T1000 (cell line): ENCODE measurements around the gene TNFRSF6B.
"Not testable (repeated sequence)": the region's sequence is repeated elsewhere in the genome, so short reads cannot be mapped to it uniquely, and the experiment has no call there.

Experiments
- DNase-seq: peaks from one replicate; lab custom pipeline; 2025; ENCODE audit warnings: mixed read lengths; lab: John Stamatoyannopoulos, UW

TNFRSF6B gene

DNA sequence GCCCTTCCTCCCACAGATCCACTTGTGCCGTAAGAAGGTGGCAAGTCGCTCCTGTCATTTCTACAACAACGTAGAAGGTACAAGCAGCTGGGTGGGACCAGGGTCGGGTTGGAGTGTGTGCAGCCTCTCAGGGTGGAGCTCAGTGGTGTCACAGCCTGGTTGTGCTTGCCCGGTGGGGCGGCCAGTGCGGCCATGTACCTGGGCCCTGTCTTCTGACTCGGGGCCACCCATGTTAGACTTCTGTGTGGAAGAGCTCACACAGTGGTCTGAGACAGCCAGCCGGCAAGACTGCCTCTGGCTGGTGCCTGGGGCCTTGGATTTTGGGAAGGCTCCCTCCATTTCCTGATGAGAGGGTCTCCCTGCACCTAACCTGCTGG is 33.7 kb upstream of the TNFRSF6B start:
- DNase-seq = no peak

GRCh38 chr20:63663332-63664066 is 33.0 kb upstream of the TNFRSF6B start:
- DNase-seq = no peak

DNA sequence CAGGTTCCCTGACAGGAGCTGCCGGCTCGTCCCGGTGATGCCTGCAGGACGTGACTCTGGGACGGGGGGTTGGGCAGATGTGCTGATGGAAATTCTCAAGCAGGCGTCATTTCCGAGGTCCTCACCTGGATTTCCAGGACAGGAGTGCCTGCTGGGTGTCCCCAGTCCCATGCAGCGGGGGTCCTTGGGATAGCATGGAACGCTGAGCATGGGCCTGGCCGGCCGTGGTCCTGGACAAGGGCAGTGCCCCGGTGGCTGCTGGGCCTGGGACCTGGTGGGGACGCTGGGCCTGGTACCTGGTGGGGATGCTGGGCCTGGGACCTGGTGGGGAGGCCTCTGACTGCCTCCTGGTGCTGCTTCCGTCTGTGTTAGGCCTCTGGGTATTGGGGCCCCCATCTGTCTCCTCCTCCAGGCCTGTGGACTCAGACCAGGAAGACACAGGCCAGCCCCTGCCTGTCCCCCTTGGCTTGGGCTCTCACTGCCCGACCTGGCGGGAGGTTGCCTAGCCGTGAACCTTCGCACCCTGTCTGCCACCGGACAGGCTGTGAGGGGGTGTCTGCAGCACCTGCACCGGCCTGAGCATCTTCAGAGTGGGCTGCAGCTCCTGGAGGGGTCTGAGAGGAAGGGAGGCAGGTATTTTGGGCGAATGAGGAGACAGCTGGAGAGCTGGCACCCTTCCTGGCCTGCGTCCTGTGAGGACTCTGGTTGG is 32.2 kb upstream of the TNFRSF6B start:
- no peak for DNase-seq

DNA sequence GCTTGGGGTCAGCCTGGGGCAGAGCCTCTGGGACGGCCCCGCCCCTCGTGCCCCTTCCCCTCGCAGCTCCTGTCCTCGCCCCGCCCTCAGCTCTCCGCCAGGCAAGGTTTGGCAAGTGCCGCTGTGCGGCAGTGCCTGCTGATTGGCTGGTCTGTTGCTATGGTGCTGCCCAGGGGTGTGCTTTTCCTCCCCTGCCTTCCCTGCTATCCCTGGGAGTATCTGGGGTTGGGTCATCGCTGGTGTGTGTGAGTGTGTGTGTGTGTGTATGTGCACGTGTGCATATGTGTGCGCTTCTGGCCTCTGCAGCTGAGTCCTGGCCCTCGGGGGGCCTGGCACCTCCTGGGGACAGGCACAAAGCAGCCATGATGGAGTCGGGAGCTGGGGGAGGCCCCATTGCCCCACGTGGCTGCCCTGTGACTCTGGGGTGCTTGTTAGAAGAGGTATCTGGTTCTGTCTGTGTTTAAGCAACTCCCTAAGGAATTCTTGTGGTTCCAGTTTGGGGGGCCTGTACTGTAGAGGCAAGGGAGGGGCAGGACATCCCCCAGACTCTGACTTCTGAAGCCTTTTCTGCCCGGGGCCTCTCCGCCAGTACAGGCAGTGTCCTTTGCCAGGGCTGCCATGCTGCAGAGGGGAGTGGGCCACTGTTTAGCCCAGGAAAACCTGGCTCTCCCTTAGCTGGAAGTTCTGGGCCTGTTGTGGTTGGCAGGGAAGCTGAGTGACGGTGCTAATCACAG is 31.4 kb upstream of the TNFRSF6B start:
- DNase-seq = no peak

- DNase-seq = no peak
These were observed 30.7 kb upstream of the TNFRSF6B start for GRCh38 chr20:63665708-63666107.

- no peak for DNase-seq
These were observed 28.6 kb upstream of the TNFRSF6B start for GRCh38 chr20:63667858-63668257.

- no peak for DNase-seq
These were observed 28.1 kb upstream of the TNFRSF6B start for GRCh38 chr20:63668351-63668750.

GRCh38 chr20:63671695-63672094 is 24.8 kb upstream of the TNFRSF6B start:
- DNase-seq = not testable (repeated sequence)

DNA sequence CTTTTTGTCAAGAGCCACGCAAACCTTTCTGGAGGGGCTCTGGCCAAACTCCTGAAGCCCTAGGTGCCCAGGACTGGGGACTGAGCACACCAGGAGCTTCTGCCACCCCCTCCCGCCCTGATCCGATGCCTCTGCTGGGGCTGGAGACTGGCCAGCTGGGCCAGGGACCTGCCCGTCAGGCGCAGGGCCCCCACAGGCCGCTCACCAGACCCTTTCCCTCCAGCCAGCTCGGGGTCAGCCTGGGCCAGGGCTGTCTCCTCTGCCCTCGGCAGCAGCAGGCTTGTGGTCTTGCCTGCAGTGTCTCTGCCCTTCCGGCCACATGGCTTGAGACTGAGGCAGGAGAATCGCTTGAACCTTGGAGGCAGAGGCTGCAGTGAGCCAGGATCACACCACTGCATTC is 23.8 kb upstream of the TNFRSF6B start:
- DNase-seq = no peak

DNA sequence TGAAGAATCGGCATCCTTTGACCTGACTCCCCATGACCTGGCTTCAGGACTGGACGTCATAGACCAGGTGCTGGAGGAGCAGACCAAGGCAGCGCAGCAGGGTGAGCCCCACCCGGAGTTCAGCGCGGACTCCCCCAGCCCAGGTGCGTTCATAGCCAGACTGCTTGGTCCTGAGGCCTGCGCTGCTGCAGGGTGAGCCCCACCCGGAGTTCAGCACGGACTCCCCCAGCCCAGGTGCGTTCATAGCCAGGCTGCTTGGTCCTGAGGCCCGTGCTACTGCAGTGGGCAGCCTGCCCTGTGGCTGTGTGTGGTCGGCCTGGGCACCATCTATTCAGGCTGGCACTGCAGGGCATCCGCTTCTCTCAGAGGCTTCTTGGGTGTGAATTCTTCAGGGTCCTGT is 22.5 kb upstream of the TNFRSF6B start:
- DNase-seq = no peak

DNA sequence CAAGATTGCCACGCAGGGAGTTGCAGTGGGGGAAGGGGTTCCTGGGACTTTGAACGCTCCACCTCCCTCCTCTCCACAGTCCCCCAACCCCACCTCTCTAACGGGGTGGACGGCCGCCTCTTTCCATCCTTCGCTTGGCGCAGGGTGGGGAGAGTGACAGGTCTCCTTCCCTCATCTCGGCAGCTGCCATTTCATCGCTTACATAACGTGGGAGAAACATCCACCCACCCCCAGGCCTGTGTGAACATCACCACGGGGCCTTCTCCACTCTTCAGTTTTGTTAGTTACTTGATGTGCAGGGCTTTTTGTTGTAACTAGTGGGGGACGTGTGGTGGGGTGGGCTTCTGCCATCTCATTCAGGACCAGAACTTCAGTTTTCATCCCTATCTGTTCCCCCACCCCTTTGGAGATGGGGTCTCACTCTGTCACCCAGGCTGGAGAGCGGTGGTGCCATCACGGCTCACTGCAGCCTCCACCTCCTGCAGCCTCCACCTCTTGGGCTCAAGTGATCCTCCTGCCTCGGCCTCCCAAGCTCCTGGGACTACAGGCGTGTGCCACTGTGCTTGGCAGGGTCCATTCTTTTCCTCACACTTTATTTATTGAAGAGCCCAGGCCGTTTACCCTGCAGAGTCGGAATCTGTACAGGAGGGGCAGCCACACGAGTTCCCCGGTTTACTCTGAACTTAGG is 20.6 kb upstream of the TNFRSF6B start:
- no peak for DNase-seq

GRCh38 chr20:63678071-63678470 is 18.4 kb upstream of the TNFRSF6B start:
- DNase-seq = no peak

- no peak for DNase-seq
These were observed 17.6 kb upstream of the TNFRSF6B start for GRCh38 chr20:63678667-63679465.

DNA sequence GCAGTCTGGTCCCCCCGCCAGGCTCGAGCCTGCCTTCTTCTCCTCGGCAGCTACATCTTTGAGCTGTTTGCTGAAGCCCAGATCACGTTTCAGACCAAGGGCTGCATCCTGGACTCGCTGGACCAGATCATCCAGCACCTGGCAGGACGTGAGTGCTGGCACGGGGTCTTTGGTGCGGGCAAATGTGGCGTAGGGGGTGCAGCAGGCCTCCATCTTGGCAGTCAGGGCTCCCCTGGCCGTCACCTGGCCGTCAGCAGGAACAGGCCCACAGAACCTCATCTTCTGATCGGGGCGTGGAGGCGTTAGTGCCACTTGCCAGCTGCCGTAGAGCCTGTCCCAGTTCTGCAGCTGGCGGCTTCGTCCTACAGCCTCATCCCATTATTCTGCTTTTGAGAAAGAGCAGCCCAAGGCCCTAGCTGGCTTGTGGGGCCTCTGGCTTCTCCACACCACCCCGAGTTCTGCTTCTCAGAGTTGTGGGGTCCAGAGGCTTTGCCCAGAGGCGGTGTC is 16.6 kb upstream of the TNFRSF6B start:
- no peak for DNase-seq

DNA sequence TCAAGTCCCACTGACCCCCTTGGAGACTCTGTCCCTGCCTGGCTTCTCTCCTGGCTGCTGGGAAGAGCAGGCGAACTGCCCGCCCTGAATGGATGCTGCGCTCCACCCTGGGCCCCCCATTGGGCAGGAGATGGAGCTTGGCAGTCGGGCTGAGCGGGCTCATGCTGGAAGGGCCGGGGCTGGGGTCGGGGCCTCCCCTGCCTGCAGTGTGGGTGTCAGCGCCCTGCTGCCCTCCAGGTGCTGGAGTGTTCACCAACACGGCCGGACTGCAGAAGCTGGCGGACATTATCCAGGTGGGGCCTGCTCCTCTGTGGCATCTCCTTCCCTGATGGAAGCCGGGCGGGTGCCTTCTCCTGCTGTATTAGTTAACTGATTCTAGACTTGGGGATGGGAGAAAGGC is 16.0 kb upstream of the TNFRSF6B start:
- DNase-seq = no peak

DNA sequence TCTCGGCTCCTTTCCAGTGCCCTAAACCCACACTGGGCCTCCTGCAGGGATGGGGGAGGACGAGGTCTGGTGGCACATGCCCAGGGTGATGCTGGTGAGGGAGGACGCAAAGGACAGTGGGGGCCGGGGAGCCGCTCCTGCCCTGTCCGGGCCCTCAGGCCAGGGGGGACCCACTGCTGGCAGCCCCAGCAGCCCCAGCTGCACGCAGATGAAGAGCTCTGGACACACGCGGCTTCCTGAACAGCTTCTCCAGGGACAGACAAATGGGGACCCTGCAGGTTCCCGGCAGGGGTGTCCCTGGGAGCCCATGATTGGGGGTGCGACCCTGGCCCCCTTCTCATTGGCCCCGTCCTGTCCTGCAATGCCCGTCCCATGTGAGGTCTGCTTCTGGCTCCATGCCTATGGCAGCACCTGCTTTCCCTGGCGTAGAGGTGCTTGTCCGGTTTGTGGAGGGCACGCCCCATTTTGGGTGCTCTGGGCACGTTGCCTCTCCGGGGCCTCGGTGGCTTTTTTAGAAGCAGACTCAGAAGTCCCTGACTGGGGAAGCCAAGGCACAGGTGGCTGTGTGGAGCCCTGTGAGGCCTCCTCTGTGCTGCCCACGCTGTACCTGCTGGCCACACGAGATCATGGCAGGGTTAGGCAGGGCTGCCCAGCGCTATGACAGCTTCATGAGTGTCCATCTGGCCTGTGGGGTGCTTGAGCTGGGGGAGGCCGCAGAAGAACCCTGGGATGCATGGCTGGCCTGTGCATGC is 15.4 kb upstream of the TNFRSF6B start:
- DNase-seq = no peak

DNA sequence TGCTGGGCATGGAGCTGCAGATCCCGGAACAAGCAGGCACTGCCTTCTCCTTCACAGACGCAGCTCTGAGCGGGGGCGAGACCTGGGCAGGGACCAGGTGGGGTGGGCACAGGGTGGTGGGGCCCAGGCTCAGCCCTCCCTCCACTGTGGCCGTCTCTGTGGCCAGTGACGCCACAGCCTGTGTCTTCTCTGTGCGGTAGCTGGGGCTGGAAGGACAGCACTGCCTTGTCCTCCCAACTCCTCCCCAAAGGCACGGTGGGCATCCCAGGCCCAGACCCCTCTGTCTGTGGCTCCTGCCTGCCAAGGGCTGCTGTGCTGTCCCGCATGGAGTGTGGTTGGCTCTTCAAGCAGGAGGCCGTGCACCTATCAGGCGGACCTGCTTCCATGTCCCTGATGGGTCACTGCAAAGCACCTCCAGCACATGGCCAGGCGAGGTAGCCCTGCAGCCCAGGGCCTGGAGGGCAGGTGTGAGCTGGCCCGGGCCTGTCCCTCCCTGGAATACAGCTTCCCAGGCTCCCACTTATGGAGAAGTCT is 14.8 kb upstream of the TNFRSF6B start:
- no peak for DNase-seq

DNA sequence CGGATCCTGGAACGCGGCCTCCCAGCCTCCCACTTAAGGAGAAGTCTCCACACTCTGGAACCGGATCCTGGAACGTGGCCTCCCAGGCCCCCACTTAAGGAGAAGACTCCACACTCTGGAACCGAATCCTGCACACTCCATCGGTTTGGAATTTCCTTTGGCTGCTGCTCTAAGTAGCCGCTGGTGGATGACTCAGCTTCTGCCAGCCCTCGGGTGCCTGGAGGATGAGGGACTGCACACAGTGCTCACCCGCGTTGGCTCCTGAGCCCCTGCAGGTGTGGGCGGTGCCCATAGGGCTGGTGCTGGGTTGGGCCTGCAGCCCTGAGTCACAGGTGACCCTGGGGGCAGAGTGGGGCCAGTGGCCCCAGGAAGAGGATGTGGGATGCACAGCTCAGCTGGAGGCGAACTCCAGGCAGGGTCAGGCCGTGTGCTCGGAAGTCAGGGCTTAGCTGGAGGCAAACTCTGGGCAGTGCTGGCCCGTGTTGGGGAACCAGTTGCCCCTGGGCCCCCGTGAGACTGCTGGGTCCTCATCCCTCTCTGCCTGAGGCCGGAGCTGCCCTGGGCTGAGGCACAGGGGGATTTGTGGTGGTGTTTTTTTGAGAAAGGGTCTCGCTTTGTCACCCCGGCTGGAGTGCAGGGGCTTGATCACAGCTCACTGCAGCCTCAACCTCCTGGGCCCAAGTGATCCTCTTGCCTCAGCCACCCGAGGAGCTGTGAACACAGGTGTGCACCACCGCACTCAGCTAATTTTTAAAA is 13.9 kb upstream of the TNFRSF6B start:
- peak; percentile 86 for DNase-seq

DNA sequence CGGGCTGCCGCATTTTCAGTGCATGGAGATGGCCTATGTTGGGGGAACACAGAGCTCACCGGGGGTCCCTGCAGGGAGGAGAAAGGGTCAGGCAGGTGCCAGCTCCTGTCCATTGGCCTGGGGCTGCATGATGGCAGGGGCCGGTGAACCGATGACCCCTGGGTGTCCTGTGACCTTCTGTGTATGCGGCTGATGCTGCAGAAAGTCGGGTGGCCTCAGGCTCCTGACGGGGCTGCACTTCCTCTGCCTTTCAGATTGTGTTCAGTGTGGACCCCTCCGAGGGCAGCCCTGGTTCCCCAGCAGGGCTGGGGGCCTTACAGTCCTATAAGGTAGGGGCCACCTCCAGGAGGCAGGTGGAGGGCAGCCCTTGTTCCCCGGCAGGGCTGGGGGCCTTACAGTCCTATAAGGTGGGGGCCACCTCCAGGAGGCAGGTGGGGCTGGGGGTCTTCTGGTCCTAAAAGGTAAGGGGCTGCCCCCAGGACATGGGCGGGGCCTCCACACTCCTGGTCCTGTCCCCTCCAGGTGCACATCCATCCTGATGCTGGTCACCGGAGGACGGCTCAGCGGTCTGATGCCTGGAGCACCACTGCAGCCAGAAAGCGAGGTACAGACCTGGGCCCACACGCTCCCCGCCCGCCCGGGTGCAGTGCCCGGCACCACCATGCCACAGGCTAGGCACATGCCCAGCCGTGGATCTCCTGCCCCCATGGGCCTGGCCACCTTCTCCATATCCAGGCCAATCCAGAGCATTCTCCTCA is 11.0 kb upstream of the TNFRSF6B start:
- no peak for DNase-seq
